Gastrocnemius medialis (tissue), 4 donors: Measurements from ENCODE around the gene ARRDC1. TPM values are rescaled to one million over a fixed set of nuclear protein-coding genes. Genes with fewer than 3 reads are reported as not detected.
A peak's percentile ranks its signal among the peaks of the same experiment; 100 is the strongest.

Experiments
- ATAC-seq, 2 donors: fragments of 150-250 bp; one replicate each; pipeline ENCODE4 v1.9.1; 2016
- DNase-seq, 2 donors: peaks; one replicate each; pipeline ENCODE4 v3.0.0-alpha.2; 2019
- H3K27ac ChIP-seq, 4 donors: fragments of 200-600 bp; sonication (generic); 1 replicate in 1 of 4; 2 replicates in 3 of 4; pipeline ENCODE4 v1.5.1; 2016 to 2018; ENCODE audit warnings: mild to moderate bottlenecking in 2 of 4, moderate library complexity in 1 of 4
- H3K27me3 ChIP-seq, 3 donors: fragments of 200-600 bp; sonication (generic) in 2 of 3; 1 replicate in 1 of 3; 2 replicates in 2 of 3; pipeline versions ENCODE4 v1.5.1 to v1.6.0; 2016 to 2019; ENCODE audit warnings: mild to moderate bottlenecking in 1 of 3, moderate library complexity in 1 of 3
- H3K36me3 ChIP-seq, 2 donors: fragments of 200-600 bp; sonication (generic) in 1 of 2; one replicate each; pipeline ENCODE4 v1.5.1; 2017 to 2018
- H3K4me1 ChIP-seq, 2 donors: fragments of 200-600 bp; sonication (generic) in 1 of 2; one replicate each; pipeline ENCODE4 v1.5.1; 2016 to 2017; ENCODE audit warnings: mild to moderate bottlenecking in 2 of 2
- H3K4me3 ChIP-seq, 4 donors: fragments of 200-600 bp; sonication (generic) in 3 of 4; 1 replicate in 1 of 4; 2 replicates in 3 of 4; pipeline ENCODE4 v1.5.1; 2016 to 2019; ENCODE audit warnings: mild to moderate bottlenecking in 2 of 4
- H3K9me3 ChIP-seq, 3 donors: fragments of 200-600 bp; sonication (generic) in 2 of 3; 1 replicate in 1 of 3; 2 replicates in 2 of 3; pipeline ENCODE4 v1.5.1; 2016 to 2019
- POLR2A ChIP-seq, 2 donors: fragments of 450-650 bp; IDR thresholded peaks; one replicate each; pipeline ENCODE4 v1.6.1; 2017; ENCODE audit warnings: antibody characterized with exemption in 2 of 2, mild to moderate bottlenecking in 2 of 2, moderate library complexity in 2 of 2
- in situ Hi-C, 4 donors: fragments of 200-750 bp; cut with MboI; loops; one replicate each; pipeline versions ENCODE4 v1.15.0 to v1.8.0; 2017; ENCODE audit warnings: low sequenced_read_pairs in 4 of 4
- intact Hi-C: fragments of 100-400 bp; cut with DNase I; formaldehyde crosslinking; loops from one replicate; pipeline ENCODE4 v1.15.1; 2023; ENCODE audit warnings: low total_unique reads
- total RNA-seq, 4 donors: library from RNA; depleted of rRNA; stranded (reverse); fragments of >200 nt; gene quantifications; one replicate each; pipeline versions ENCODE4 v1.1.0 to v1.2.3, GENCODE V29; 2016
- TF ChIP-seq, protein P1 (sequence below), 5 experiments: fragments of 450-650 bp in 3 of 5; fragments of 200-600 bp in 2 of 5; sonication (generic) in 2 of 5; IDR thresholded peaks in 4 of 5; conservative IDR thresholded peaks in 1 of 5; 1 replicate in 4 of 5; 2 replicates in 1 of 5; pipeline ENCODE4 v1.5.1; 2016 to 2019; ENCODE audit warnings: antibody characterized with exemption in 5 of 5, mild to moderate bottlenecking in 3 of 5, moderate library complexity in 3 of 5

The ARRDC1 gene
- total RNA-seq, 4 donors from 2014 or later = 20.5 to 23.7 (median 23.3) TPM

DNA sequence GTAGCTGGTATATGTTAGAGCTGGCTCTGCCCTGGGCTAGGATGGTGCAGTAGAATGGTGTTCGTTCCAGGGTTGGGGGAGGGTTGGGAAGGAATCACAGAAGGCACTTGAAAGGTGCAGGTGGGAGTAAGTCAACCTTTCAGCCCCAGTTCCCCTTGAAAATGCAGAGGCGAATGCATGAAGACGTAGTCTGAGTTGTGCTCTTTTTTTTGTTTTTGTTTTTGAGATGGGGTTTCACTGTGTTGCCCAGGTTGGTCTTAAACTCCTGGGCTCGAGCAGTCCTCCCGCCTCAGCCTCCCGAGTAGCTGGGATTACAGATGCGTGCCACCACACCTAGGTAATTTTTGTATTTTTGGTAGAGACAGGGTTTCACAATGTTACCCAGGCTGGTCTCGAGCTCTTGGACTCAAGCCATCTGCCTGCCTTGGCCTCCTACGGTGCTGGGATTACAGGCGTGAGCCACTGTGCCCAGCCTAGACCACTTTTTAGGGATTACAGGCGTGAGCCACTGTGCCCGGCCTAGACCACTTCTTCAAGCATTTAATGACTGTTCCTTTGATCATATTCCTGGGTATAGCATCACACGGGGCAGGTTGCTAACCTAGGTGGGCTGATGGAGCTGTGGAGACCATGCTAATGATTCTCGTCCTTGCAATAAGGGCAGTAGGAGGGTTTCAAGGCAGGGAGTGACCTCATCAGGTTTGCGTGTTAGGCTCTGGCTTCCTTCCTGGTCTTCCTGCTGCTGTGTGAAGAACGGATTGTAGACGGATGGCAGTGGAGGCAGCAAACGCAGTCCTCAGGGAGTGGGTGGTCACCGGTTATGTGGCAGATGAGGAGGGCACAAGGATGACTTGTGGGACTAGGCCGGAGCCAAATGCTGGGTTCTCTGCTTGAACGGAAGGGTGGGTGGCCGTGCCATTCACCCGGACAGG is 27.0 kb downstream of the ARRDC1 start:
- Histone ChIP-seq H3K9me3 (no peaks in the 10 kb centered on the region), H3K36me3 (no peaks in the 10 kb centered on the region), H3K27me3 (no peaks in the 10 kb centered on the region), H3K27ac (peak overlapping the region in 3 of 4 donors; percentile 13 to 50 (median 33)), H3K4me3 (no peak overlapping the region), H3K4me1 (peaks cover 28 to 40% of the 10 kb centered on the region in 2 donors)
- in situ Hi-C loops = no loop called here
- DNase-seq = no peak
- peak in 1 of 2 donors; percentile 51 for ATAC-seq
- no peak for TF ChIP-seq POLR2A (IDR thresholded peaks at IDR 0.05)
- TF ChIP-seq, protein P1, sequence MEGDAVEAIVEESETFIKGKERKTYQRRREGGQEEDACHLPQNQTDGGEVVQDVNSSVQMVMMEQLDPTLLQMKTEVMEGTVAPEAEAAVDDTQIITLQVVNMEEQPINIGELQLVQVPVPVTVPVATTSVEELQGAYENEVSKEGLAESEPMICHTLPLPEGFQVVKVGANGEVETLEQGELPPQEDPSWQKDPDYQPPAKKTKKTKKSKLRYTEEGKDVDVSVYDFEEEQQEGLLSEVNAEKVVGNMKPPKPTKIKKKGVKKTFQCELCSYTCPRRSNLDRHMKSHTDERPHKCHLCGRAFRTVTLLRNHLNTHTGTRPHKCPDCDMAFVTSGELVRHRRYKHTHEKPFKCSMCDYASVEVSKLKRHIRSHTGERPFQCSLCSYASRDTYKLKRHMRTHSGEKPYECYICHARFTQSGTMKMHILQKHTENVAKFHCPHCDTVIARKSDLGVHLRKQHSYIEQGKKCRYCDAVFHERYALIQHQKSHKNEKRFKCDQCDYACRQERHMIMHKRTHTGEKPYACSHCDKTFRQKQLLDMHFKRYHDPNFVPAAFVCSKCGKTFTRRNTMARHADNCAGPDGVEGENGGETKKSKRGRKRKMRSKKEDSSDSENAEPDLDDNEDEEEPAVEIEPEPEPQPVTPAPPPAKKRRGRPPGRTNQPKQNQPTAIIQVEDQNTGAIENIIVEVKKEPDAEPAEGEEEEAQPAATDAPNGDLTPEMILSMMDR (IDR thresholded peaks at IDR 0.05 in 4 of 5, conservative IDR thresholded peaks at IDR 0.05 in 1 of 5) = no peak
- intact Hi-C loops = no loop called here

DNA sequence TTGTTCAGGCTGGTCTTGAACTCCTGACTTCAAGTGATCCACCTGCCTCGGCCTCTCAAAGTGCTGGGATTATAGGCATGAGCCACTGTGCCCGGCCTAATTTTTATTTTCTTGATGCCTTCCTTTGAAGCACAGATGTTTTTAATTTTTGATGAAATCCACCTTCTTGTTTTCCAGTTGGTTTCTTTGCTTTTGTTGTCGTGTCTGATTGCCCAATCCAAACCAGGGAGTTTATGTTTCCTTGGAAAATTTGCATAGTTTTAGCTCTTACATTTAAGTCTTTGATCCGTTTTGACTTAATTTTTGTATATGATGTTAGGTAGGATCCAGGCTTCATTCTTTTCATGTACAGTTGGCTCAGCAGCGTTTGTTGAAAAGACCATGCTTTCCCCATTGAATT is 28.5 kb downstream of the ARRDC1 start:
- ATAC-seq = no peak
- H3K9me3 ChIP-seq = no peaks in the 10 kb centered on the region
- in situ Hi-C loops = no loop called here
- H3K27me3 ChIP-seq = no peaks in the 10 kb centered on the region
- no peak overlapping the region for H3K27ac ChIP-seq
- peaks cover 22 to 32% of the 10 kb centered on the region in 2 donors for H3K4me1 ChIP-seq
- H3K4me3 ChIP-seq = no peak overlapping the region
- H3K36me3 ChIP-seq = no peaks in the 10 kb centered on the region
- TF ChIP-seq, protein P1 (IDR thresholded peaks at IDR 0.05 in 4 of 5, conservative IDR thresholded peaks at IDR 0.05 in 1 of 5) = no peak
- no peak for TF ChIP-seq POLR2A (IDR thresholded peaks at IDR 0.05)
- intact Hi-C loops = no loop called here
- no peak for DNase-seq

DNA sequence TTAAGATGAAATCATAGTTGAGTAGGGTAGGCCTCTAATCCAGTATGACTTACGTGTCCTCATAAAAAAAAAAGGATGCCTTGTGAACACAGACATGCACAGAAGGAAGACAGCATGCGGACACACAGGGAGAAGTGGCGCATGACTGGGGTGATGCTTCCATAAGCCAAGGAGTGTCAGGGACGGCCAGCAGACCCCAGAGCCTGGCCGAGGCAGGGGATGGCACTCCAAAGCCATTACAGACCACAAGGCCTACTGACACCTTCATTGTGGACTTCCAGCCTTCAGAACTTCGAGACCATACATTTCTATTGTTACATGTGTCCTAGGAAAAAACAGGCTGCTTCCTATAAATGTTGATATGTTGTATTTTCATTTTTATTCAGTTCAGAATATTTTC is 33.2 kb downstream of the ARRDC1 start:
- Histone ChIP-seq H3K4me1 (peaks cover 10 to 20% of the 10 kb centered on the region in 2 donors), H3K27me3 (no peaks in the 10 kb centered on the region), H3K4me3 (no peak overlapping the region), H3K9me3 (no peaks in the 10 kb centered on the region), H3K27ac (no peak overlapping the region), H3K36me3 (no peaks in the 10 kb centered on the region)
- ATAC-seq (no peak), DNase-seq (no peak)
- no peak for TF ChIP-seq POLR2A (IDR thresholded peaks at IDR 0.05)
- TF ChIP-seq, protein P1 (IDR thresholded peaks at IDR 0.05 in 4 of 5, conservative IDR thresholded peaks at IDR 0.05 in 1 of 5) = no peak
- intact Hi-C loops (no loop called here), in situ Hi-C loops (no loop called here)

DNA sequence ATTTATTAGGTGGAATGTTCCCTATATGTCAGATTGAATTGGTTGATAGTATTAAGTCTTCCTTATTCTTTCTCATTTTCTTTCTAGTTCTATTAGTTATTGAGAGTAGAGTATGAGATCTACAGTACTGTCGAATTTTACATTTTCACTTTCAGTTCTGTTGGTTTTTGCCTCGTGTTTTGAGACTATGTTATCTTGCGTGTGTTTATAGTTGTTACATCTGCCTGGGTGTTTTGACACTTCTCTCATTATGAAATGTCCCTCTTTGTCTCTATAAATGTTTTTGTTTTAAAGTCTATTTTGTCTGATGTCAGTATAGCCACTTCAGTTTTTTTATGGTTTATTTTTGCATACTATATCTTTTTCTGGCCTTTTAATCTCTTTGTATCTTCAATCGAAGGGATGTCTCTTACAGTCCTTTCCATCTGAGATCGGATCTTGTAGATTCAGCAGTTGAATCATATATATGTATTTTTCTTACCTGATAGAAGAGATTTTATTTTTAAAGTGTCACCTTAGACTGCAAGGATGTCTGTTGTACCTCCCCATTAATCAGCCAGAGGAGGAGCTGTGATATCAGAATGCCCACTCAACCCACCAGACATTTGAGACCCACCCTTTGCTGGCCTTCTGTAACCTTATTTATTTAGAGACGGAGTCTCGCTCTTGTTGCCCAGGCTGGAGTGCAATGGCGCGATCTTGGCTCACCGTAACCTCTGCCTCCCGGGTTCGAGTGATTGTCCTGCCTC is 34.0 kb downstream of the ARRDC1 start:
- in situ Hi-C loops = no loop called here
- Histone ChIP-seq H3K4me3 (no peak overlapping the region), H3K4me1 (peaks cover 10 to 20% of the 10 kb centered on the region in 2 donors), H3K27ac (no peak overlapping the region), H3K36me3 (no peaks in the 10 kb centered on the region), H3K27me3 (no peaks in the 10 kb centered on the region), H3K9me3 (no peaks in the 10 kb centered on the region)
- no peak for ATAC-seq
- intact Hi-C loops = no loop called here
- DNase-seq = no peak
- TF ChIP-seq, protein P1 (IDR thresholded peaks at IDR 0.05 in 4 of 5, conservative IDR thresholded peaks at IDR 0.05 in 1 of 5) = no peak
- no peak for TF ChIP-seq POLR2A (IDR thresholded peaks at IDR 0.05)
